Stimulated activated naive CD8-positive, alpha-beta T cell treated with anti-CD3 and anti-CD28 coated beads, Interleukin-15, amount 100 ng/mL, for 72 hours (primary cell): ENCODE measurements around the gene TMEM60.
"Not testable (repeated sequence)": the region's sequence is repeated elsewhere in the genome, so short reads cannot be mapped to it uniquely, and the experiment has no call there.

Experiments
- ATAC-seq: fragments of 150-1000 bp; cut with Tn5 transposase; 2 replicates; pipeline ENCODE4 v1.10.0; 2021; ENCODE audit warnings: mild to moderate bottlenecking, moderate library complexity
- DNase-seq, 2 donors: peaks; one replicate each; pipeline ENCODE4 v3.0.0; 2021 to 2022
- H3K27ac Mint-ChIP-seq, 2 donors: one replicate each; pipeline ENCODE4 v1.8.0; 2022; ENCODE audit warnings: mild to moderate bottlenecking in 2 of 2, mixed read lengths in 2 of 2, moderate library complexity in 2 of 2
- H3K27me3 Mint-ChIP-seq: one replicate; pipeline ENCODE4 v1.8.0; 2022; ENCODE audit warnings: mixed read lengths
- H3K4me1 Mint-ChIP-seq: one replicate; pipeline ENCODE4 v1.8.0; 2022; ENCODE audit warnings: mild to moderate bottlenecking, mixed read lengths
- H3K4me3 Mint-ChIP-seq, 2 donors: one replicate each; pipeline ENCODE4 v1.8.0; 2022; ENCODE audit warnings: mild to moderate bottlenecking in 2 of 2, mixed read lengths in 2 of 2, moderate library complexity in 1 of 2
- H3K9me3 Mint-ChIP-seq, 2 donors: one replicate each; pipeline ENCODE4 v1.8.0; 2022; ENCODE audit warnings: mixed read lengths in 2 of 2

The TMEM60 gene

GRCh38 chr7:77796960-77797359, 1.3 kb downstream of the TMEM60 start:
- H3K4me1 Mint-ChIP-seq: peaks cover 51% of the 10 kb centered on the region
- H3K9me3 Mint-ChIP-seq: no peaks in the 10 kb centered on the region
- DNase-seq (no peak), ATAC-seq (no peak)
- H3K4me3 Mint-ChIP-seq: peak overlapping the region; percentile 94 to 99
- H3K27me3 Mint-ChIP-seq: no peaks in the 10 kb centered on the region
- H3K27ac Mint-ChIP-seq: no peak overlapping the region

- DNase-seq (no peak), ATAC-seq (no peak)
- Mint-ChIP-seq H3K4me1 (peaks cover 51% of the 10 kb centered on the region), H3K9me3 (no peaks in the 10 kb centered on the region), H3K4me3 (peak overlapping the region in 1 of 2 donors; percentile 48), H3K27me3 (no peaks in the 10 kb centered on the region), H3K27ac (no peak overlapping the region)
These were observed 2.1 kb downstream of the TMEM60 start for GRCh38 chr7:77796109-77796508.

GRCh38 chr7:77794000-77794399, 4.2 kb downstream of the TMEM60 start:
- Mint-ChIP-seq H3K4me3 (no peak overlapping the region), H3K9me3 (no peaks in the 10 kb centered on the region), H3K27ac (no peak overlapping the region), H3K27me3 (no peaks in the 10 kb centered on the region), H3K4me1 (peaks cover 35% of the 10 kb centered on the region)
- DNase-seq (no peak), ATAC-seq (no peak)

GRCh38 chr7:77791956-77792355, 6.3 kb downstream of the TMEM60 start:
- Mint-ChIP-seq H3K27ac (no peak overlapping the region), H3K27me3 (no peaks in the 10 kb centered on the region), H3K9me3 (no peaks in the 10 kb centered on the region), H3K4me3 (no peak overlapping the region), H3K4me1 (peaks cover 25% of the 10 kb centered on the region)
- ATAC-seq (no peak), DNase-seq (no peak)

- no peak overlapping the region for H3K27ac Mint-ChIP-seq
These were observed 6.9 kb downstream of the TMEM60 start for GRCh38 chr7:77791336-77791735.

GRCh38 chr7:77788327-77788902, 9.8 kb downstream of the TMEM60 start:
- H3K27ac Mint-ChIP-seq: peak overlapping the region; percentile 28 to 52
- H3K4me1 Mint-ChIP-seq: peaks cover 5% of the 10 kb centered on the region
- H3K9me3 Mint-ChIP-seq: peaks cover 0 to 13% of the 10 kb centered on the region in 2 donors
- DNase-seq (no peak), ATAC-seq (no peak)
- no peak overlapping the region for H3K4me3 Mint-ChIP-seq
- H3K27me3 Mint-ChIP-seq: no peaks in the 10 kb centered on the region

More at GRCh38 chr7:77791336-77791735, 6.9 kb downstream of the TMEM60 start:
- Mint-ChIP-seq H3K27me3 (no peaks in the 10 kb centered on the region), H3K4me1 (peaks cover 20% of the 10 kb centered on the region), H3K4me3 (no peak overlapping the region), H3K9me3 (no peaks in the 10 kb centered on the region)
- DNase-seq: no peak
- ATAC-seq: no peak

GRCh38 chr7:77786741-77787140, 11.5 kb downstream of the TMEM60 start:
- DNase-seq (no peak), ATAC-seq (no peak)
- Mint-ChIP-seq H3K4me3 (no peak overlapping the region), H3K4me1 (peaks cover 5% of the 10 kb centered on the region), H3K27ac (no peak overlapping the region), H3K27me3 (no peaks in the 10 kb centered on the region), H3K9me3 (peaks cover 0 to 13% of the 10 kb centered on the region in 2 donors)

- ATAC-seq (no peak), DNase-seq (no peak)
- no peak overlapping the region for H3K27ac Mint-ChIP-seq
- H3K9me3 Mint-ChIP-seq: peaks cover 0 to 13% of the 10 kb centered on the region in 2 donors
- no peaks in the 10 kb centered on the region for H3K4me1 Mint-ChIP-seq
- no peak overlapping the region for H3K4me3 Mint-ChIP-seq
- H3K27me3 Mint-ChIP-seq: no peaks in the 10 kb centered on the region
These were observed 12.2 kb downstream of the TMEM60 start for GRCh38 chr7:77786018-77786417.

GRCh38 chr7:77784426-77784825, 13.8 kb downstream of the TMEM60 start:
- H3K4me3 Mint-ChIP-seq, ATAC-seq, H3K27me3 Mint-ChIP-seq, H3K4me1 Mint-ChIP-seq, H3K27ac Mint-ChIP-seq, DNase-seq: not testable (repeated sequence)
- H3K9me3 Mint-ChIP-seq: peaks cover 0 to 13% of the 10 kb centered on the region in 2 donors

- no peak for ATAC-seq
- H3K4me1 Mint-ChIP-seq: no peaks in the 10 kb centered on the region
These were observed 14.7 kb downstream of the TMEM60 start for GRCh38 chr7:77783545-77783944.

GRCh38 chr7:77783111-77783510, 15.1 kb downstream of the TMEM60 start:
- H3K27me3 Mint-ChIP-seq: no peaks in the 10 kb centered on the region
- ATAC-seq (no peak), DNase-seq (no peak)
- no peak overlapping the region for H3K27ac Mint-ChIP-seq
- no peaks in the 10 kb centered on the region for H3K4me1 Mint-ChIP-seq
- H3K9me3 Mint-ChIP-seq: peaks cover 0 to 13% of the 10 kb centered on the region in 2 donors
- no peak overlapping the region for H3K4me3 Mint-ChIP-seq

More at GRCh38 chr7:77783545-77783944, 14.7 kb downstream of the TMEM60 start:
- Mint-ChIP-seq H3K9me3 (peaks cover 0 to 13% of the 10 kb centered on the region in 2 donors), H3K27me3 (no peaks in the 10 kb centered on the region), H3K27ac (no peak overlapping the region), H3K4me3 (no peak overlapping the region)
- DNase-seq: no peak

GRCh38 chr7:77782383-77782782, 15.9 kb downstream of the TMEM60 start:
- DNase-seq: no peak
- no peak overlapping the region for H3K4me3 Mint-ChIP-seq
- peaks cover 0 to 13% of the 10 kb centered on the region in 2 donors for H3K9me3 Mint-ChIP-seq
- H3K27ac Mint-ChIP-seq: no peak overlapping the region
- H3K27me3 Mint-ChIP-seq: no peaks in the 10 kb centered on the region
- H3K4me1 Mint-ChIP-seq: no peaks in the 10 kb centered on the region
- no peak for ATAC-seq

- DNase-seq (no peak), ATAC-seq (no peak)
- Mint-ChIP-seq H3K4me3 (no peak overlapping the region), H3K27me3 (no peaks in the 10 kb centered on the region), H3K27ac (no peak overlapping the region), H3K9me3 (no peaks in the 10 kb centered on the region), H3K4me1 (no peaks in the 10 kb centered on the region)
These were observed 19.7 kb downstream of the TMEM60 start for GRCh38 chr7:77778535-77778934.

GRCh38 chr7:77771901-77772300, 26.3 kb downstream of the TMEM60 start:
- Mint-ChIP-seq H3K4me3 (no peak overlapping the region), H3K27ac (no peak overlapping the region), H3K27me3 (no peaks in the 10 kb centered on the region), H3K4me1 (no peaks in the 10 kb centered on the region), H3K9me3 (no peaks in the 10 kb centered on the region)
- DNase-seq (no peak), ATAC-seq (no peak)

- Mint-ChIP-seq H3K9me3 (no peaks in the 10 kb centered on the region), H3K27me3 (no peaks in the 10 kb centered on the region), H3K27ac (peak overlapping the region in 1 of 2 donors; percentile 59), H3K4me1 (no peaks in the 10 kb centered on the region), H3K4me3 (no peak overlapping the region)
- DNase-seq: no peak
- no peak for ATAC-seq
These were observed 27.9 kb downstream of the TMEM60 start for GRCh38 chr7:77770316-77770715.

GRCh38 chr7:77766801-77767605, 31.2 kb downstream of the TMEM60 start:
- Mint-ChIP-seq H3K27ac (peak overlapping the region in 1 of 2 donors; percentile 34), H3K4me3 (no peak overlapping the region), H3K27me3 (no peaks in the 10 kb centered on the region)

More at GRCh38 chr7:77766801-77767605, 31.2 kb downstream of the TMEM60 start:
- Mint-ChIP-seq H3K4me1 (peaks cover 11% of the 10 kb centered on the region), H3K9me3 (no peaks in the 10 kb centered on the region)
- ATAC-seq (no peak), DNase-seq (no peak)
